Coronary artery (tissue), 2 donors: ENCODE data around the gene AMMECR1.

Experiments used
- DNase-seq: peaks from one replicate; pipeline ENCODE4 v3.0.0-alpha.2; 2017; ENCODE audit warnings: low spot score
- H3K27ac ChIP-seq, 2 donors: fragments of 200-600 bp; sonication (generic); one replicate each; pipeline ENCODE4 v1.5.1; 2016 to 2019
- H3K4me3 ChIP-seq: fragments of 200-600 bp; sonication (generic); 2 replicates; pipeline ENCODE4 v1.5.1; 2016; ENCODE audit warnings: mild to moderate bottlenecking, moderate library complexity
- TF ChIP-seq, protein P1 (sequence below): fragments of 200-600 bp; sonication (generic); IDR thresholded peaks from one replicate; pipeline ENCODE4 v1.5.1; 2019; ENCODE audit warnings: antibody characterized with exemption

The AMMECR1 gene

DNA sequence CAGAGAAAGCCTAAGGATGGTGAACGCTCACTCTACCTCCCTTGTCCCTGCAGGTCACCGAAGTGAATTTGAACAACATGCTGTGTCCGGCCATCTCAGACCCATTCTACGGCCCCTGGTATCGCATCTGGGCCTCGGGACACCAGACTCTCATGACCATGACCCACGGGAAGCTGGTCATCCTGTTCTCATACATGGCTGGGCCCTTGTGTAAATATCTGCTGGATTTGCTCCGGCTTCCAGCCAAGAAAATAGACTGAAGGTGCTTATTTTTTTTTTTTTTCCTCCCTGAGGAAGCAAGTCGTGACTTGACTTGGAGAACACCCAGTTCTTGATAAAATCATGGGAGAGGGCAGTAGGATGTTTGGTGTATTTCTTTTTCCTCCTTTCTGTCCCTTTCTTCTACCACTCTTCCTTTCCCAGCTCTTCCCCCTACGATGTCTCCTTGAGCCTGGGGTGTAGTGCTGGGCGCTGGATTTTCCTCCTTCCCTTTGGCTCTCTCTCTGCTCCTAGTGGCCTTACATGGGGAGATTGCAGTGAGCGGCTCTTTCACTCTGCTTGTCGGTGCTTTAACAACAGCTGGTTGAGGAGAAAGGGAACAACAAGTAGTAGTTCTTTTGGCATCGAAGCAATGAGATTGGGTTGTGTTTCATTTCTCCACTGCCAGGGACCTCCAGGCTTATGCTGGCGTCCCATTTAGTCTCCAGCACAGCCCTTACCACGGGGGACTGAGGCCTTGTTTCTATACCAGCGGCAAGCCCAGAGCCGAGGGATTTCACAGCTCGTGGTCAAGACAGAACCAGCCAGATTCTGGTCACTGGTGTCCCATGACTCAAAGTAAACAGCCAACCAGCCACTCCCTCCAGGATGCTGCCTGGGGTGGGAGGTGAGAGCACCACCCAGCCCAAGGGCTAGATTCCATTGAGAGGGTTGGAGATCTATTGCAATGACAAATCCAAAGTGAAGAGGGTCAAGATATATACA, 144.4 kb downstream of the AMMECR1 start:
- DNase-seq = no peak
- no peak overlapping the region for H3K27ac ChIP-seq
- H3K4me3 ChIP-seq = no peak overlapping the region
- TF ChIP-seq, protein P1, sequence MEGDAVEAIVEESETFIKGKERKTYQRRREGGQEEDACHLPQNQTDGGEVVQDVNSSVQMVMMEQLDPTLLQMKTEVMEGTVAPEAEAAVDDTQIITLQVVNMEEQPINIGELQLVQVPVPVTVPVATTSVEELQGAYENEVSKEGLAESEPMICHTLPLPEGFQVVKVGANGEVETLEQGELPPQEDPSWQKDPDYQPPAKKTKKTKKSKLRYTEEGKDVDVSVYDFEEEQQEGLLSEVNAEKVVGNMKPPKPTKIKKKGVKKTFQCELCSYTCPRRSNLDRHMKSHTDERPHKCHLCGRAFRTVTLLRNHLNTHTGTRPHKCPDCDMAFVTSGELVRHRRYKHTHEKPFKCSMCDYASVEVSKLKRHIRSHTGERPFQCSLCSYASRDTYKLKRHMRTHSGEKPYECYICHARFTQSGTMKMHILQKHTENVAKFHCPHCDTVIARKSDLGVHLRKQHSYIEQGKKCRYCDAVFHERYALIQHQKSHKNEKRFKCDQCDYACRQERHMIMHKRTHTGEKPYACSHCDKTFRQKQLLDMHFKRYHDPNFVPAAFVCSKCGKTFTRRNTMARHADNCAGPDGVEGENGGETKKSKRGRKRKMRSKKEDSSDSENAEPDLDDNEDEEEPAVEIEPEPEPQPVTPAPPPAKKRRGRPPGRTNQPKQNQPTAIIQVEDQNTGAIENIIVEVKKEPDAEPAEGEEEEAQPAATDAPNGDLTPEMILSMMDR = no peak

DNA sequence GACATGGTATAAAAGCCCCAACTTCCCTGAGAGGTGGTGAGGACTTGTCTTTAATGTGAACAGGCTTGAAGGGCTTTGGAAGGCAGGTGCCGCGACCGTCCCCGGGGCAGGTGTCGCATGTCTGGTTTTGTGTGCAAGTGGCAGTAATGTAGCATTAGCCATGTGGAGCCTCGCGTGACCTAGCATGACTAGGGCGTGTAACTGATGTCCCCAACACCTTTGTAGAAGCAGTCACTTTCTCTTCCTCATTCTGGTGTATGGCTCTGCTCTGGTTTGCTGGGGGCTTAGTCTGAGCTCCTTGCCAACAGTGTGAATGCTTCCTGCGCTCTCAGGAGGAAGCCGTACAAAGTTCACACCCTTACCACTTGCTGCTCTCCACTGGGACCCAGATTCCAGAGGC, 145.7 kb downstream of the AMMECR1 start:
- Histone ChIP-seq H3K27ac (no peak overlapping the region), H3K4me3 (no peak overlapping the region)
- TF ChIP-seq, protein P1 = no peak
- DNase-seq = no peak

DNA sequence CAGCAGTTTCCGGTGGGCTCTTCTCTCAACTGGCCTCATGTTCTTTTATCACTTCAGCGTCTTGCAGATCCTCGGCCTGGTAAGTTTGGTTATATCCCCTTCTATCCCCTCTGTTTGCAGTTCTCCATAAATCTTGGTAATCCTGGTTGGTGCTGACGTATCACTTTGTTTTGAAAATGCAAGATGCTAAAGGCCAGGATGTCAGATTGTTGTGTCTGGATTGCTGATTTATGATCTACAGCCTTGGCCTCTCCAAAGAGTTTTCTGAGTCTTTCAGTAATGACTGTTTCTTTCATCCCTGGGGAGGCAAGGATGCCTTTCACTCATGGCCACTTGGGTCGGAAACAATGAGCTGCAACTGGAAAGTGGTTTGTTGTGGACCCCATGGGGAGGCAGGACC, 146.4 kb downstream of the AMMECR1 start:
- DNase-seq = no peak
- Histone ChIP-seq H3K27ac (no peak overlapping the region), H3K4me3 (no peak overlapping the region)
- TF ChIP-seq, protein P1 = no peak

DNA sequence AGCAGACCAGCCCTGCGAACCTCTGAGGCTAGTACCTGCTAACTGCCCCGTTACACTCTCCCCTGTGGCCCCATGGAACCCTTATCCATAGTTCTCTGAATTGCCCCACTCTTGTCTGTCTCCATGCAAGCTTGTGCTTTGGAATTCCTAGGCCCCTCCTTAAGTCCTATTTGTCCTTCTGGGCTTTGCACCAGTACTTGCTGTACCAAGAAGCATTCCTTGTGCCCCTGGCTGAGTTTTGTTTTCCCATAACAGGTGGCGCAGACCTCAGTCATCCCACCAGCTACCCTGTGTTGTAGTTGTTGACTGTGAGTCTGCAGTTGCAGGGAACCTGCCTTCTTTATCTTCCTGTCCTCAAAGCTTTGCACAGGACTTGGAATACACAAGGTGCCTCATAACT, 147.9 kb downstream of the AMMECR1 start:
- TF ChIP-seq, protein P1 = no peak

DNA sequence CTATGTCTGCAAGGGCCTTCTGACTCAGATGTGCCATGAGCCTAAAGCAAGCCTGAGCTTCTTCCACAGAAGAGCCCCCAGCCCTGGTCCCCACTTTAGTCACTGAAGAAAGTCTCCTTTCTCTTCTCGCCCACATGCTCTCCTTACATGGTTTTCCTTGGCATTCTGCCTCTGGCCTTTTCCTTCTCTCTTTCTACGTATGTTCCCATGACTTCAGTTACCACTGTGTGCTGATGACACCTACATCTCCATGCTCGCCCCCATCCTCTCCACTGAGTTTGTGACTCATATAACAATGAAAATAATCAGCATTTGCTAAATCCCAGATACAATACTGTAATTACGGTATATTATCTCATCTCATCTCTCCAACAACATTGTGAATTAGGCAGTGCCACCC, 149.3 kb downstream of the AMMECR1 start:
- no peak for DNase-seq
- Histone ChIP-seq H3K4me3 (no peak overlapping the region), H3K27ac (no peak overlapping the region)
- TF ChIP-seq, protein P1 = no peak

More for the DNA sequence above, 147.9 kb downstream of the AMMECR1 start:
- H3K4me3 ChIP-seq = no peak overlapping the region
- no peak overlapping the region for H3K27ac ChIP-seq
- DNase-seq = no peak

DNA sequence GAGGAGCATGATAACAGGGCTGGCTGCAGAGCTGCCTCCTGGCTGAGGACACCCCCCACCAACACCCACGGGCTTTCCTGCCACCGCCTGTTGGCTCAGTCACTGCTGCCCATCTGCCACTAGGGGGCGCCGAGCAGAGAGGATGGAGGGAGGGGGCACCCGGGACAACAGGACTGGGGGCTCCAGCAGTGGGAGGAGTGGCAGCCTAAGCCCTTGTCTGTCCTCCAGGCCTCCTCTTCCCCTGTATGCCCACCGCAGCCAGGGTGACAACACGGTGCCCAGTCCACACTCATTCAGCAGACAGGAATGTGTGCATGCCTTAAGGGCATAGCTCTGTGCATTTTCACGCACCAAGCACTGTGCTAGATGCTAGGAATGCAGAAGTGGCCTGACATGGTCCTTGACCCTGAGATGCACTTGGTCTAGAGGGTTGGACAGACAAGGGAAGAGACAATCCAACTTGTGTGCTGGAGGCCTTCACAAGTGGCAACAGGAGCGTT, 149.9 kb downstream of the AMMECR1 start:
- H3K27ac ChIP-seq = no peak overlapping the region
- no peak overlapping the region for H3K4me3 ChIP-seq
- no peak for DNase-seq
- TF ChIP-seq, protein P1 = peak; percentile 19

DNA sequence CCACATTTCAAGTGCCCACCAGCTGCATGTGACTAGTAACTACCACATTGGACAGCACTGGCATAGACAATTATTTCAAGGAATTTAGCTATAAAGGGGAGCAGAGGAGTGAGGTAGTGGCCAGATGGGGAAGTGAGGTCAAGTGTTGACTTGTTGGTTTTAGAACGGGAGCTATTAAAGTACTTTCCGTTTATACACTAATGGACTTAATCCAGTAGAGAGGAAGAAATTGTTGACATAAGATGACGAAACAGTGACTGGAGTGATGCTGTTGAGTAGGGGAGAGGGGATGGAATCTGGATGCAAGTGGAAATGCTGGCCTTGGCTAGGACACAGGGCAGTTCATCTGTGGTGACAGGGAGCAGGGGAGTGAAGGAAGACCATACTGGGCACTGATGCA, 154.4 kb downstream of the AMMECR1 start:
- H3K4me3 ChIP-seq = no peak overlapping the region
- TF ChIP-seq, protein P1 = no peak
- no peak for DNase-seq
- H3K27ac ChIP-seq = no peak overlapping the region
